ENCODE measurements around the gene SFI1.

SFI1 gene

GRCh38 chr22:31607696-31608095 is 111.4 kb downstream of the SFI1 start:
- H3K4ac ChIP-seq (ENCODE audit: low read depth in 1 of 2, low read length in 2 of 2): no peak overlapping the region

GRCh38 chr22:31609716-31610115 is 113.4 kb downstream of the SFI1 start:
- H2BK15ac ChIP-seq (ENCODE audit: low read depth, poor library complexity, severe bottlenecking): no peak overlapping the region
- H3K9ac ChIP-seq (ENCODE audit: low read length): no peak overlapping the region
- no peaks in the 10 kb centered on the region for H3K79me1 ChIP-seq (replicated peaks; ENCODE audit: low read length, poor library complexity, severe bottlenecking)
- 95% methylated on average over 10 of the region's 10 CpGs for WGBS
- peaks cover 5% of the 10 kb centered on the region for H3K4me1 ChIP-seq (ENCODE audit: control insufficient read depth, insufficient read depth, low read depth, low read length)
- DNase-seq: no peak
- H4K8ac ChIP-seq (ENCODE audit: low read length): no peak overlapping the region
- peak overlapping the region in 1 of 2 experiments; percentile 16 for H2BK12ac ChIP-seq (ENCODE audit: low read length in 2 of 2)
- no peak overlapping the region for H2BK5ac ChIP-seq (ENCODE audit: low read depth, low read length, poor library complexity, severe bottlenecking)
- no peak overlapping the region for H3K27ac ChIP-seq (ENCODE audit: low read length, poor library complexity, severe bottlenecking)
- peaks cover 45 to 47% of the 10 kb centered on the region in 2 experiments for H3K36me3 ChIP-seq (ENCODE audit: control insufficient read depth in 1 of 2, insufficient read depth in 2 of 2, low read depth in 1 of 2, low read length in 2 of 2)
- H3K4me3 ChIP-seq (ENCODE audit: insufficient read depth in 1 of 2, low read depth in 1 of 2, low read length in 2 of 2): no peak overlapping the region
- peak overlapping the region in 1 of 2 experiments; percentile 43 for H3K18ac ChIP-seq (ENCODE audit: low read depth in 1 of 2, low read length in 2 of 2)
- H2AFZ ChIP-seq (ENCODE audit: low read depth, low read length): no peak overlapping the region
- H4K91ac ChIP-seq (ENCODE audit: low read length): peak overlapping the region; percentile 4
- no peak overlapping the region for H2AK5ac ChIP-seq (ENCODE audit: low read length, severe bottlenecking)
- H3K14ac ChIP-seq (ENCODE audit: low read length in 2 of 2): no peak overlapping the region
- H3K9me3 ChIP-seq (ENCODE audit: control insufficient read depth, low read length): no peaks in the 10 kb centered on the region
- no peak overlapping the region for H3K4me2 ChIP-seq (ENCODE audit: low read length, poor library complexity, severe bottlenecking)
- H3K4ac ChIP-seq (ENCODE audit: low read depth in 1 of 2, low read length in 2 of 2): peak overlapping the region in 1 of 2 experiments; percentile 48
- no peak overlapping the region for H3K23ac ChIP-seq (ENCODE audit: low read length in 2 of 2)
- no peak overlapping the region for H2BK120ac ChIP-seq (ENCODE audit: low read depth, low read length)
- H3K27me3 ChIP-seq (ENCODE audit: control insufficient read depth in 1 of 2, insufficient read depth in 1 of 2, low read length in 2 of 2): no peaks in the 10 kb centered on the region

More at GRCh38 chr22:31607696-31608095, 111.4 kb downstream of the SFI1 start:
- H3K23ac ChIP-seq (ENCODE audit: low read length in 2 of 2): no peak overlapping the region
- H3K27ac ChIP-seq (ENCODE audit: low read length, poor library complexity, severe bottlenecking): no peak overlapping the region
- no peak overlapping the region for H2BK5ac ChIP-seq (ENCODE audit: low read depth, low read length, poor library complexity, severe bottlenecking)
- H2BK120ac ChIP-seq (ENCODE audit: low read depth, low read length): no peak overlapping the region
- no peak overlapping the region for H3K14ac ChIP-seq (ENCODE audit: low read length in 2 of 2)
- no peak overlapping the region for H2AFZ ChIP-seq (ENCODE audit: low read depth, low read length)
- no peak overlapping the region for H3K9ac ChIP-seq (ENCODE audit: low read length)
- no peak overlapping the region for H2AK5ac ChIP-seq (ENCODE audit: low read length, severe bottlenecking)
- no peak overlapping the region for H3K4me2 ChIP-seq (ENCODE audit: low read length, poor library complexity, severe bottlenecking)
- no peaks in the 10 kb centered on the region for H3K27me3 ChIP-seq (ENCODE audit: control insufficient read depth in 1 of 2, insufficient read depth in 1 of 2, low read length in 2 of 2)
- peak overlapping the region in 1 of 2 experiments; percentile 11 for H2BK12ac ChIP-seq (ENCODE audit: low read length in 2 of 2)
- H2BK15ac ChIP-seq (ENCODE audit: low read depth, poor library complexity, severe bottlenecking): peak overlapping the region; percentile 44
- H4K8ac ChIP-seq (ENCODE audit: low read length): no peak overlapping the region
- DNase-seq: no peak
- H3K4me1 ChIP-seq (ENCODE audit: control insufficient read depth, insufficient read depth, low read depth, low read length): peaks cover 20% of the 10 kb centered on the region
- H3K18ac ChIP-seq (ENCODE audit: low read depth in 1 of 2, low read length in 2 of 2): peak overlapping the region in 1 of 2 experiments; percentile 5
- H3K79me1 ChIP-seq (replicated peaks; ENCODE audit: low read length, poor library complexity, severe bottlenecking): no peaks in the 10 kb centered on the region
- no peak overlapping the region for H3K4me3 ChIP-seq (ENCODE audit: insufficient read depth in 1 of 2, low read depth in 1 of 2, low read length in 2 of 2)
- H3K36me3 ChIP-seq (ENCODE audit: control insufficient read depth in 1 of 2, insufficient read depth in 2 of 2, low read depth in 1 of 2, low read length in 2 of 2): peaks cover 36 to 51% of the 10 kb centered on the region in 2 experiments
- no peaks in the 10 kb centered on the region for H3K9me3 ChIP-seq (ENCODE audit: control insufficient read depth, low read length)
- peak overlapping the region; percentile 57 for H4K91ac ChIP-seq (ENCODE audit: low read length)
- 97% methylated on average over 6 of the region's 7 CpGs for WGBS

- H3K36me3 ChIP-seq (ENCODE audit: control insufficient read depth in 1 of 2, insufficient read depth in 2 of 2, low read depth in 1 of 2, low read length in 2 of 2): peaks cover 40 to 55% of the 10 kb centered on the region in 2 experiments
- no peaks in the 10 kb centered on the region for H3K27me3 ChIP-seq (ENCODE audit: control insufficient read depth in 1 of 2, insufficient read depth in 1 of 2, low read length in 2 of 2)
- H2BK5ac ChIP-seq (ENCODE audit: low read depth, low read length, poor library complexity, severe bottlenecking): no peak overlapping the region
- WGBS: 95% methylated on average over 6 of the region's 6 CpGs
- H3K4me2 ChIP-seq (ENCODE audit: low read length, poor library complexity, severe bottlenecking): no peak overlapping the region
- peak overlapping the region; percentile 73 for H2BK15ac ChIP-seq (ENCODE audit: low read depth, poor library complexity, severe bottlenecking)
- H3K9ac ChIP-seq (ENCODE audit: low read length): no peak overlapping the region
- peak overlapping the region; percentile 42 for H2BK120ac ChIP-seq (ENCODE audit: low read depth, low read length)
- peak overlapping the region in 1 of 2 experiments; percentile 37 for H3K4ac ChIP-seq (ENCODE audit: low read depth in 1 of 2, low read length in 2 of 2)
- H3K79me1 ChIP-seq (replicated peaks; ENCODE audit: low read length, poor library complexity, severe bottlenecking): no peaks in the 10 kb centered on the region
- peak overlapping the region; percentile 77 for H4K91ac ChIP-seq (ENCODE audit: low read length)
- peak overlapping the region; percentile 20 to 85 for H2BK12ac ChIP-seq (ENCODE audit: low read length in 2 of 2)
- H2AFZ ChIP-seq (ENCODE audit: low read depth, low read length): no peak overlapping the region
- peaks cover 4% of the 10 kb centered on the region for H3K4me1 ChIP-seq (ENCODE audit: control insufficient read depth, insufficient read depth, low read depth, low read length)
- H3K23ac ChIP-seq (ENCODE audit: low read length in 2 of 2): peak overlapping the region in 1 of 2 experiments; percentile 6
- peak overlapping the region in 1 of 2 experiments; percentile 13 for H3K14ac ChIP-seq (ENCODE audit: low read length in 2 of 2)
- no peak overlapping the region for H3K4me3 ChIP-seq (ENCODE audit: insufficient read depth in 1 of 2, low read depth in 1 of 2, low read length in 2 of 2)
- H4K8ac ChIP-seq (ENCODE audit: low read length): peak overlapping the region; percentile 74
- no peak for DNase-seq
- H3K27ac ChIP-seq (ENCODE audit: low read length, poor library complexity, severe bottlenecking): no peak overlapping the region
- no peaks in the 10 kb centered on the region for H3K9me3 ChIP-seq (ENCODE audit: control insufficient read depth, low read length)
- peak overlapping the region in 1 of 2 experiments; percentile 44 for H3K18ac ChIP-seq (ENCODE audit: low read depth in 1 of 2, low read length in 2 of 2)
- H2AK5ac ChIP-seq (ENCODE audit: low read length, severe bottlenecking): no peak overlapping the region
Measured at GRCh38 chr22:31610611-31611010, 114.3 kb downstream of the SFI1 start.

GRCh38 chr22:31611061-31611760 is 114.9 kb downstream of the SFI1 start:
- H3K79me1 ChIP-seq (replicated peaks; ENCODE audit: low read length, poor library complexity, severe bottlenecking): no peaks in the 10 kb centered on the region
- H3K18ac ChIP-seq (ENCODE audit: low read depth in 1 of 2, low read length in 2 of 2): peak overlapping the region; percentile 7 to 18
- no peak overlapping the region for H3K27ac ChIP-seq (ENCODE audit: low read length, poor library complexity, severe bottlenecking)
- H3K36me3 ChIP-seq (ENCODE audit: control insufficient read depth in 1 of 2, insufficient read depth in 2 of 2, low read depth in 1 of 2, low read length in 2 of 2): peaks cover 35 to 59% of the 10 kb centered on the region in 2 experiments
- H3K27me3 ChIP-seq (ENCODE audit: control insufficient read depth in 1 of 2, insufficient read depth in 1 of 2, low read length in 2 of 2): no peaks in the 10 kb centered on the region
- H4K8ac ChIP-seq (ENCODE audit: low read length): peak overlapping the region; percentile 35
- H3K14ac ChIP-seq (ENCODE audit: low read length in 2 of 2): no peak overlapping the region
- peak overlapping the region; percentile 64 for H4K91ac ChIP-seq (ENCODE audit: low read length)
- no peak overlapping the region for H2AK5ac ChIP-seq (ENCODE audit: low read length, severe bottlenecking)
- peak overlapping the region in 1 of 2 experiments; percentile 26 for H2BK12ac ChIP-seq (ENCODE audit: low read length in 2 of 2)
- H3K23ac ChIP-seq (ENCODE audit: low read length in 2 of 2): no peak overlapping the region
- peaks cover 4% of the 10 kb centered on the region for H3K4me1 ChIP-seq (ENCODE audit: control insufficient read depth, insufficient read depth, low read depth, low read length)
- peak overlapping the region; percentile 82 for H2BK15ac ChIP-seq (ENCODE audit: low read depth, poor library complexity, severe bottlenecking)
- no peak overlapping the region for H3K4me2 ChIP-seq (ENCODE audit: low read length, poor library complexity, severe bottlenecking)
- no peak overlapping the region for H3K9ac ChIP-seq (ENCODE audit: low read length)
- H2BK120ac ChIP-seq (ENCODE audit: low read depth, low read length): peak overlapping the region; percentile 42
- 71% methylated on average over 16 of the region's 16 CpGs for WGBS
- no peak overlapping the region for H2AFZ ChIP-seq (ENCODE audit: low read depth, low read length)
- H3K4ac ChIP-seq (ENCODE audit: low read depth in 1 of 2, low read length in 2 of 2): peak overlapping the region; percentile 27 to 37
- H3K9me3 ChIP-seq (ENCODE audit: control insufficient read depth, low read length): no peaks in the 10 kb centered on the region
- H3K4me3 ChIP-seq (ENCODE audit: insufficient read depth in 1 of 2, low read depth in 1 of 2, low read length in 2 of 2): no peak overlapping the region
- no peak overlapping the region for H2BK5ac ChIP-seq (ENCODE audit: low read depth, low read length, poor library complexity, severe bottlenecking)
- peak; percentile 57 for DNase-seq
